GM18526 (cell line): ENCODE measurements around the gene DCTN3.

ENCODE experiments used
- POLR2A ChIP-seq: IDR thresholded peaks from 3 replicates; pipeline ENCODE4 v1.6.1; 2011; ENCODE audit not compliant: insufficient read length; ENCODE audit errors: extremely low read depth

The DCTN3 gene

GRCh38 chr9:34611811-34612787 is 8.2 kb downstream of the DCTN3 start, which contains the start of gene RPP25L:
Gene RPP25L, minus strand, starts transcription at chr9:34612097. Its CDS starts 801 bp downstream, at chr9:34611296.
- TF ChIP-seq POLR2A = peak; percentile 92

DNA sequence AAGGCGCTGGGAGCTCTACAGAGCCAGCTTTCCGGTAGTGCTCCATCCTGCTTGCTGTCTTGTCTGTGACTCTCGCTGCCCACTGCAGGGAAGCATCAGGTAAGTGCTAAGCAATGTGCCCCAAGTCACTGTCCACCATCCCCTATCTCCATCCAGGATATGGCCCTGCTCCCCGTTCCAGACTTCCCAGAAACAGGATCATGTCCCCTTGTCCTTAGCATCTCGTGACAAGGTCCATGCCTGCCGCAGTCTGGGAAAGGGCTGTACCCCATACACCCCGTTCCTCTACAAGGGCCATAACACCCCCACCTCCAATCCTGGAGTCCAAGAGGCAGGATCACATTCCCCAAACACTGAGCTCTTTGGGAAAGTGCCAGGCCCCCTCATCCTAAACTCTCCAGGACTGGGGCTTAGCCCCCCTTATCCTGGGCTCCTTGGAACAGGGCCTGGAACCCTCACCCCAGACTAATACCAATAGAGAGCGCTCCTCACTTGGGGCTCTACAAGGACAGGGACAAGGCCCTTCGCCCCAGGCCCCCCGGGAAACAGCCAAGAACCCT is 9.0 kb downstream of the DCTN3 start:
- no peak for TF ChIP-seq POLR2A

DNA sequence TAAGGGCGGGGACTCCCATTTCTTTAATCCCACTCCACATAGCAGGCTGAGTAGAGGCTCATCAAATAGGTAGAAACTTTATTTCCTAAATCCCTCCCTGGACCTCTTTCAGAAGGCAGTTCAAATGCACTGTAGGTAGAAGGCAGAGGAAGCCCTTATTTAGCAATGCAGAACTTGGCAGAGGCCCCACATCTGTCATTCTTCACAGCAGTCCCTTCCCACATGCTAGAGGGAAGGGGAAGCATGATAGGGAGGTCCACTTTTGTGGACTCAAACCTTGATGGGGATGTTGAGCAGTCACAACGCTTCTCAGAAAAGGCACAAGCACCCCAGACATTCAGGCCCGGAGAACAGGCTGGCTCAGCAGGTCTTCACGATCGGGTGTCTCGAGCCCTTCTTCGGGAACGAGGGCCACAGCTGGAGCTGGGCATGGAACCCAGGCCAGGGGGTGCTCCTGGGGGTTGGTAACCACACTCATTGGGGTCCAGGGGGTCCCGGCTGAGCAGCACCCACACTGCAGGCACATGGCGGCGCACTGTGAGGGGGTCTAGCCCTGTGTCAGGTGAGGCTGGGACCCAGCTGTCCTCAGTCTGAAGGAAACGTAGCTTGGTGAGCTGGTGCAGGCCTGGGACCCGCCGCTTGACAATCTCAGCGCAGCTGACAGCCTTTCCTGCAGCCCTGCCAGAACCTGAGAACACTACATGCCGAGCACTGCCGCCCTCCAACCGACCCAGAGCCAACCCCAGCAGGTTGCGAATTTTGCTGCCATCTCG is 9.7 kb downstream of the DCTN3 start:
- no peak for TF ChIP-seq POLR2A

DNA sequence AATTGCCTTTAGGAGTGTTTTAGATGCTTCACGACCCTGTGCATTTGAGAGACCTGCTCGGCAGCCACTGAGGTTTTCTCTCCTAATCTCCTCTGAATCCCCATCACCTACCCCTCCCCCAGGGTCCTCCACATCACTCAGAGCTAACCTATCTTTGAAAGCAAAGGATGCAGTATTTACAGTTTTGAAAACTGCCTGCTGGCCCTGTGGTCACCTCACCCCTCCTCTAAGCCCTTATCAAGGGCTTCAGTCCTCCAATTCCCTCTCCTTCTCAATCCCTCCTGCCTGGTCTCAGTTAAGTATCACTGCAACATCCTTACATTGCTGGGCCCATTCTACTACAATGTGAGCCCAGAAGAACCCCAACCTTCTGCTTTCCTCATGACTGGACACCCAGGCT is 13.0 kb downstream of the DCTN3 start:
- no peak for TF ChIP-seq POLR2A

DNA sequence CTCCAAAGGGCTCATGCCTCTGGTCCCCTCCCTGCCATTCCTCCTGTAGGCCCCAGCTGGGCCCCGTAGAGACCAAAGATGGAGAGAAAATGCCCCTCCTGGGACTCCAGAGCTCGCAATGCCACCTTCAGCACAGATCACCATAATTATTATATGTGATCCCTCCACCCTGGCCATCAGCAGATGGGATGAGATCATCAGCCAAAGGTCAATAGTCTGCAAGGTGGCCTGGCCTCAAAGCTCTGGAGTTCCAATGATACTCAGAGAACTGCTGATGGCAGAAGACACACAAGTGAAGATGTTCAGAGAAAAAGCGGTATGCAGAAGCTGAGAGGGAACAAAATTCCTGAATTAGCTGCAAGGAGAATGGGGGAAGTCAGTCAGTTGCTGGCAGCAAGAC is 13.4 kb downstream of the DCTN3 start:
- no peak for TF ChIP-seq POLR2A

DNA sequence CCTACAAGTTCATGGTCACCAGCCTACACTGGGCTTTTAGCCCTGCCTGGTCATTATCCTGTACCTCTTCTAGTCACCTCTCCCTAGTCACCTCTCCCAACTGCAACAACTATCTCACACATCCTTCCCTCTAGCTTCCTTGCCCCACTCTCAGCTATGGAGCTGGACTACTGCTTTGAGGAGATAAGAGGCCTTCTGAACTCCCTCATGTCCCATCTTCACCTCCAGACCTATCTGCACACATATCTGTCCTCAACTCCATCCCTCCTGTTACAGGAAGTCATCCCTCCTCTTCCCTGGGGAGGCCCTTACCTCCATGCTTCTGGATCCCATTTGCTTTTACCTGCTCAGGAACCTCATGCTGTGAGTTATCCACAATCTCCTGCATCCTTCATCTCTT is 14.1 kb downstream of the DCTN3 start:
- no peak for TF ChIP-seq POLR2A

DNA sequence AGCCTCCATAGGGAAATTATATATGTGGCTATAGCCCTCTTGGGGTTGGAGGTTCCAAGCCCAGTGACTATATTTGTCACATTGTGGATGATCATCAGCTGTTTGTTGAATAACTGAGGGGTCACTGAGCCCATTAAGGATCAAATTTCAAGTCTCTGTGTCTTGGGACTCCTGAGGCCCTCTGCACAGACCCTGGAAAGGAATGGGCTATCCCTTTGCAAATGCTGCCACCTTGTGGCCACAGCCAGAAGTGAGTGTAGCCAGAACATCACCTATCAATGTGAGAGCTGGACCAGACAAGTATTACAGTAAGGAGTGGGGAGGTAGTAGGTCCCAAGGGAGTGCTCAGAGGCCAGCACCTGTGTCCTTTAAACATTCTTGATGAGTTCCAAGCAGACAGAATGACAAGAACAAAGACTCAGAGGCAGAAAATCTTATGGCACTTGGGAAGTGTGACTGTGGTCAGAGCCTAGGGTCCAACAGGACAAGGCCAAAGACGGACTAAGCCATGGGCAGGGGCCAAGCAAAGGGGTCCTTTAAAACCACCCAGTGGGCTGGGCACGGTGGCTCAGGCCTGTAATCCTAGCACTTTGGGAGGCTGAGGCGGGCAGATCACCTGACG is 16.6 kb downstream of the DCTN3 start:
- TF ChIP-seq POLR2A = no peak

DNA sequence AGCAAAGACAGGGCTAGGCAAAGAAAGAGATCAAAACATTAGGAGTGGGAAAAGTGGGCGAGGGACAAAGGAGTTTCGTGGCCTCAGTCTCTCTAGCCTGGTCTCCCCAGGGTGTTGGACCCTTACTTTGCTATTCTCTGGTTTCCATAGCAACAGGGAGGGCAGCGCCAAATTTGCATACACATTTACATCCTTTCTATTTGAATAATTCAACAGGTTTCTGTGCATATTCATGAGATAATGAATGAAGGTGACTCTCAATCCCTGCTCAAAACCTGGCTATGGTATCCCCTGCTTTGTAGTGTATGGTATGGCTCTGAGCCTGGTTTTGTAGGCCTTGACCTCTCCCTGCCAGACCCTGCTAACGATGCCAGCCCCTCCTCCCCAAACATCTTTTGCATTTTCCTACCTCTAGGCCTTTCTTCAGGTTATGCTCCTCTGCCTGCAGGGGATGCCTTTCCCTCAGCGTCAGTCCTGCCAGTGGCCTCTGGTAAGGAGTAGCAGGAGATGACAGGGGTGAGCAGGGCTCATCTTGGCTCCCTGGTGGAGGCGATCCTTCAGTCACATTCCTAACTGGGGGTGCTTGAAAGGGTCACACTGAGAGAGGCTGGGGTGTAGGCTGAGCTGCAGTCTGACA is 18.2 kb downstream of the DCTN3 start:
- TF ChIP-seq POLR2A = no peak

DNA sequence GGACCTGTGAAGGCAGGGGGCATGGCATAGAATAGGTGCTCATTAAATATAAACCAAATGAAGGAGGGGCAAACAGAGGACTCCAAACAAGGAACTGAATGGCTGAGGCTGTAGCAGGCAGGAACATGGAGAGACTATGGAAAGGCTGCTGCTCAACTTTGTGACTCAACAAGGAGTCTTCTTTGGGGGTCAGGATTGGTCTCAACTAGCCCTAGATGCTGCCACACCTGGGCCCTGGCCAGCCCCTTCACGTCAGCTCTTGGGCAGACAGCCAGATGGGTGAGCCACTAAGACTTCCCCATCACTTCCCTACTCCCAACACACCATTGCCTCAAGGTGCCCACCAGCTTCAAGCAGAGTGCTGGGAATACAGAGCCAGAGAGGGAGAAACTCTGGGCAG is 19.4 kb downstream of the DCTN3 start:
- no peak for TF ChIP-seq POLR2A

DNA sequence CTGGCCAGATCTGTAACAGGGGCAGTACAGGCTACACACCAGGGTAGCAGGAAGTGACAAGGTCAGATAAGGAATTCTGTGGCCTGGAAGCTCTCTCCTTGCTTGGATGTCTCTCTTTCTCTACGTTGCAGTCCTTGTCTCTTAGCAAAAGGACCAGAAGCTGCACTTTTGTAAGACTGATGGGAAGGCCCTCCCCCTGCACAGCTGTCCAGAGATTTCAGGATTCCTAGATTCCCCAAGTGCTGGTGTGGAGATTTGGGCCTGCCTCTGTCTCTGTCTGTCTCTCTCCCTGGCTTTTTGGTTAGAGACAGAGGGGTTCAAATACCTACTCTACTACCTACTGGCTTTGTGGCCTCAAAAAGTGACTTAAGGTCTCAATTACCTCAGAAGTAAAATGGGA is 20.7 kb downstream of the DCTN3 start:
- no peak for TF ChIP-seq POLR2A

DNA sequence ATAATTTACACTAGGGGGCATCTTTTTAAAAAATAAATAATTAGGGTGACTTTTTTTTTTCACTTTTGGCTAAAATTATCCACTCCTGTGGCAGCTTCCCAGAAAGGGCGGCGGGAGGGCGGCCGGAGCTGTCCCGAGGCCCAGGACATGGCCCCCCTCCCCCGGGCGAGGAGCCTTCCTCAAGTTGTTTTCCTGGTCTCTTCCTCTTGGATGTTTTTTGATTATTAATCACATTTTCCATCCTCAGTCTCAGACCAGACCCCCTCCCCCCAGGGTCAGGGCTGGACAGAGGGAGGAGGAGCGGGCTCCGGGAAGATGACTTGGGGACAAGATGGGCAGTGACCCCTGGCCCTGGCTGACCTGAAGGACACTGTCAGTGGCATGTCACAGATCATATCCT is 26.1 kb downstream of the DCTN3 start:
- no peak for TF ChIP-seq POLR2A

DNA sequence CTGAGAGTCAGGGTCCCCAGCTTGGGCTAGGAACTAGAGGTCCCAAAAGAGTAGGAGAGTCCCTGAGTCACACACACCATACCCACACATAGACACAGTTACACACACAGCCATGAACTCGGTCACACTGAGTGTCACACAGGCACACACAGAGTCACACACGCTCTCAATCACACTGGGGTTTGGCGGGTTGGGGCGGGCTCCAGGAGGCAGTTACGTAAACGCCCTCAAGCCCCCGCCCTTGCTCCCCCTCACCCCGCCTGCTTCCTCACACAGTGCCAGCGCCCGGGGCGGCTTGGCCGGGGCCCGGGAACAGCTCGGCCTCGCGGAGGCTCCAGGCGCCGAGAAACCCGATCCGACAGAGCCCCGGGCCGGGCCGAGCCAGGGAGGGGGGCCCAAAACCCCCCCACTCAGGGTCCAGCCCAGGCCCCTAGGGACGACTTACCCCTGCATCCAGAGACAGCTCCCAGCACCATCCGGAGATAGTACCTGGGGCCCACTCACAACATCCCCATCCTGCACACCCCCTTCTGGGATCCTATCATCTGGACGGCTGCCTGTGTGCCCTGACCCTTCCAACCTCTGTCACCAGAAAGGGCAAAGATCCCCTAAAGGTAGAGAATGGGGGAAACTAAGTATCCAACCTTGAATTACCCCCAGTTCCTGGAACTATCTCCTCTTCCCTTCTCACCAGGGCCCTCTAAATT is 27.2 kb downstream of the DCTN3 start:
- no peak for TF ChIP-seq POLR2A

DNA sequence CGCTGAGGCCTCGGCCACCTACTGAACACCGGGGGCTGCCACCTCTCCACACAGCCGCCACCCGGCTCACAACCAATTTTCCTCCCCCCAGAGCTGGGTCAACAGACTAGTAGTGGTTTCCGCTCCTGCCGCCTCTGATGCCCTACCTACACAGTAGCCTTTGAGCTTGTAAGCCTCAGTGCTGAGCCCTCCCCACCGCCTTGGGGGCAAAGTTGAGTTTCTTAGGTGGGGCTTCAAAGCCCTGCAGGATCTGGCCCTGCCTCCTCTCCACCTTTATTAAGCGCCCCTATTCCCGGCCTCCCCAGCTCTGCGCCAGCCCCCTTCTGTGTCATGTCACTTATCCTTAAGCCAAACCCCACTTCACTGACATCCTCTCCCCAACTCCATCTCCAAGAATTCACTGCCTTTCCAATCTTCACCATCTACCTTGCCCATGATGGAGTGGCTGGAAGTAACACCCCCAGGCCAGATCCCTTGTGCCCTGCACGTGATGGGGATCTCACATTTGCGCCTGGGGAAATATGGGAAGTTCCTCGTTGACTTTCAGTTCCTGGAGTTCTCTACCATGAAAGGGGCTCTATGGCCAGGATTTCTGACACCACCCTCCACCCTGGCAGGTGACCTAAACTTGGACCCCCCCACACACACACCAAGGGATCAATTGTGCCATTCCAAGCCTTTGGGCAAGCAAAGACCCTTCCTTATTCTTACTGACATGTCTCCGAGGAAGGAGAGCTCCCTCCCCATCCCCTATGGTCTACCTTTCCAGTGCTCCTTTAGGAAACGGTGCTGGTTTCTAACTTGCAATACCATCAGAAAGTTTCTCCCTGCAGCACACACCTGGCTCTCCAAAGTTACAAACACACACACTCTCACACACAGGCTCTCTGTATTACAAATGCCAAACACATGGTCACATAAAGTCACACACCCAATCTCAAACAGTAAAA is 28.1 kb downstream of the DCTN3 start:
- no peak for TF ChIP-seq POLR2A

DNA sequence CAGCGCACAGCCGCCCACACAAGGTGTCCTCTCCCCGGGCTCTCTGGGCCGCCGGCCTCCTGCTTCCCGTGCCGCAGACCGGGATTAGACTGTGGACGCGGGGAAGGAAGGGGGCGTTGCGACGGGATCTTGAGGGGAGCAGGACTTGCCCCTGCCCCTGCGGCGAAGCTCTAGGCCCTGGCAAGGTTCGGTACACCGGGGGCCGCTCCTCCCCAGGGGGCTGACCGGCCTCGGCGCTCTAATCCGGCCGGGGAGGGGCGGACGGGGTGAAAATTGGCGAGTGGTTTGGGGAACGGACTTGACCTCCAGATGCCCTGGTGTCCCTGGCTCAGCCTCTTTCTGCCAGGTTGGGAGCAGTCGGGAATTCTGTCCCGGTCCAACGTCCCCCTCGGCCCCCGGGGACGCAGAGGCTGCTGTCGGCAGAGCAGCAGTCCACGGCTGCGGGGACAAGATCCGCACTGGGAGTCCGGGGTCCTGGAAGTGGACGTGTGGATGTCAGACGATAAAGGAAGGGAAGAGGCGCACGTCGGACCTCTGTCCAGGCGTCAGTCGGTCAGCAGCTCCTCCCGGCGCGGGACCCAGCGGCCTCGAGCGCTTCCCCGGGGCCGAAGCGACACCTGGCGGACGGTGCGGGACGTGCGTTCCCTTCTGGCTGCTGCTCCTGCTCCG is 28.9 kb downstream of the DCTN3 start:
- no peak for TF ChIP-seq POLR2A
